ENCODE results near the gene AIF1L.

AIF1L gene

GRCh38 chr9:131169563-131170240 is 73.4 kb downstream of the AIF1L start:
- Histone ChIP-seq H3K36me3 (ENCODE audit: control insufficient read depth, insufficient read depth, low read length) (peaks cover 7% of the 10 kb centered on the region), H3K27me3 (replicated peaks; ENCODE audit: control insufficient read depth, insufficient read depth, low read length) (no peaks in the 10 kb centered on the region), H3K4me3 (replicated peaks; ENCODE audit: low read depth, low read length) (no peak overlapping the region)
- TF ChIP-seq, protein P1, sequence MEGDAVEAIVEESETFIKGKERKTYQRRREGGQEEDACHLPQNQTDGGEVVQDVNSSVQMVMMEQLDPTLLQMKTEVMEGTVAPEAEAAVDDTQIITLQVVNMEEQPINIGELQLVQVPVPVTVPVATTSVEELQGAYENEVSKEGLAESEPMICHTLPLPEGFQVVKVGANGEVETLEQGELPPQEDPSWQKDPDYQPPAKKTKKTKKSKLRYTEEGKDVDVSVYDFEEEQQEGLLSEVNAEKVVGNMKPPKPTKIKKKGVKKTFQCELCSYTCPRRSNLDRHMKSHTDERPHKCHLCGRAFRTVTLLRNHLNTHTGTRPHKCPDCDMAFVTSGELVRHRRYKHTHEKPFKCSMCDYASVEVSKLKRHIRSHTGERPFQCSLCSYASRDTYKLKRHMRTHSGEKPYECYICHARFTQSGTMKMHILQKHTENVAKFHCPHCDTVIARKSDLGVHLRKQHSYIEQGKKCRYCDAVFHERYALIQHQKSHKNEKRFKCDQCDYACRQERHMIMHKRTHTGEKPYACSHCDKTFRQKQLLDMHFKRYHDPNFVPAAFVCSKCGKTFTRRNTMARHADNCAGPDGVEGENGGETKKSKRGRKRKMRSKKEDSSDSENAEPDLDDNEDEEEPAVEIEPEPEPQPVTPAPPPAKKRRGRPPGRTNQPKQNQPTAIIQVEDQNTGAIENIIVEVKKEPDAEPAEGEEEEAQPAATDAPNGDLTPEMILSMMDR (IDR thresholded peaks at IDR 0.05; ENCODE audit: insufficient read depth, low read length, poor library complexity, severe bottlenecking) = no peak
- DNase-seq (ENCODE audit: extremely low read depth, insufficient read length) = no peak
